Astrocyte of the cerebellum (primary cell): ENCODE results near the gene MET.

Experiments used
- DNase-seq: peaks from one replicate; pipeline ENCODE4 v3.0.0-alpha.2; 2011; ENCODE audit warnings: low read depth
- H3K4me3 ChIP-seq: 2 replicates; pipeline ENCODE4 v1.5.1; 2011; ENCODE audit warnings: mild to moderate bottlenecking, low read depth, low read length, moderate library complexity
- CTCF ChIP-seq: IDR thresholded peaks from 2 replicates; pipeline ENCODE4 v1.5.1; 2012; ENCODE audit warnings: low read length, low read depth, moderate library complexity, mild to moderate bottlenecking; ENCODE audit errors: missing control alignments
- in situ Hi-C: cut with HindIII; loops from 2 replicates; pipeline ENCODE4 v1.10.0; 2017; ENCODE audit warnings: low sequenced_read_pairs

MET gene

GRCh38 chr7:116672596-116673456 is 830 bp downstream of the MET start:
- no peak for DNase-seq
- H3K4me3 ChIP-seq: peak overlapping the region; percentile 88
- no peak for TF ChIP-seq CTCF
- in situ Hi-C loops: no loop called here

- DNase-seq: no peak
- in situ Hi-C loops: no loop called here
- TF ChIP-seq CTCF: no peak
- peak overlapping the region; percentile 88 for H3K4me3 ChIP-seq
Observed at GRCh38 chr7:116673457-116673865, 1.5 kb downstream of the MET start.

GRCh38 chr7:116674508-116675173 is 2.6 kb downstream of the MET start:
- no peak for DNase-seq
- peak overlapping the region; percentile 2 for H3K4me3 ChIP-seq
- TF ChIP-seq CTCF: no peak
- in situ Hi-C loops: no loop called here

- no peak overlapping the region for H3K4me3 ChIP-seq
- in situ Hi-C loops: no loop called here
- DNase-seq: no peak
- TF ChIP-seq CTCF: no peak
Observed at GRCh38 chr7:116675812-116676355, 3.9 kb downstream of the MET start.

- no peak for TF ChIP-seq CTCF
- in situ Hi-C loops: no loop called here
- DNase-seq: no peak
- no peak overlapping the region for H3K4me3 ChIP-seq
Observed at GRCh38 chr7:116678780-116679179, 6.8 kb downstream of the MET start.

- no peak for DNase-seq
- no peak for TF ChIP-seq CTCF
- in situ Hi-C loops: no loop called here
- no peak overlapping the region for H3K4me3 ChIP-seq
Observed at GRCh38 chr7:116679500-116679899, 7.5 kb downstream of the MET start.
